GM12874 (cell line): ENCODE results near the gene C11orf24.

Experiments
- TF ChIP-seq, protein P1 (sequence below): IDR thresholded peaks from 2 replicates; pipeline ENCODE4 v1.5.1; 2011; ENCODE audit warnings: low read depth, mild to moderate bottlenecking, control low read depth, low read length, moderate library complexity; ENCODE audit not compliant: insufficient read depth

Gene C11orf24

DNA sequence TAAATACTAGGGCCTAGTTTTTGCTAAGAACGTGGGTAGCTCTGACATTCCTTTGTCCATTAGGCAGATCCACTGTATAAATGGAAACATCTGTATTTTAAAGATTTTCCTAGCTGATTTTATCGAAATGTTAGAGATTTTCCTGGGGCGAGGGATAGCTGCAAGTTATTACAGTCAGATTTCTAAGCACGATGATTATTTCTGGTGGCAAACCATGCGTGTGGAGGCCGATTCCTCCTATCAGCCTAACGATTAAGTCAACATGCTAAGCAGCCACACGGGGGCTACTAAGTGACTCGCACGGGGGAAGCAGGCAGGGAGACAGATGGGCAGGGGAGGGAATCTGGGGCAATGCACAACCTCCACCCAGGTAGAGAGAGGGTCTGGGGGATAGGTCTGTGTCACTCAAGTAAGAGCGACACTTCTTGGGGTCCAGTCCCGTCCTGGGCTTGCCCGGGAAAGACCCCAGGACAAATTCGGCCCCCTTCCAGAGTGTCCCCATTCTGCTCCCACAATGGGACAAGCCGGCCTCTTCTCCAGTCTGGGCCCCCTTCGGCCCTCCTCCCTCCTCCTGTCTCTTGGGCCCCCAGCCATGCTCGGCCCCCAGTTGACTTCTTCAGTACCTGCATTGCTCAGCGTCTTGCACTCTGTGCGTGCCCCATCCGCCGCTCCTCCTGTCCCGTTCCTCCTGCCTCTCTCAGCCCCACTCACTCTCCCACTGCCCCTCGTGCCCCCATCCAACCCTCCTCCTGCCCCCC is 571 bp downstream of the C11orf24 start:
- TF ChIP-seq, protein P1, sequence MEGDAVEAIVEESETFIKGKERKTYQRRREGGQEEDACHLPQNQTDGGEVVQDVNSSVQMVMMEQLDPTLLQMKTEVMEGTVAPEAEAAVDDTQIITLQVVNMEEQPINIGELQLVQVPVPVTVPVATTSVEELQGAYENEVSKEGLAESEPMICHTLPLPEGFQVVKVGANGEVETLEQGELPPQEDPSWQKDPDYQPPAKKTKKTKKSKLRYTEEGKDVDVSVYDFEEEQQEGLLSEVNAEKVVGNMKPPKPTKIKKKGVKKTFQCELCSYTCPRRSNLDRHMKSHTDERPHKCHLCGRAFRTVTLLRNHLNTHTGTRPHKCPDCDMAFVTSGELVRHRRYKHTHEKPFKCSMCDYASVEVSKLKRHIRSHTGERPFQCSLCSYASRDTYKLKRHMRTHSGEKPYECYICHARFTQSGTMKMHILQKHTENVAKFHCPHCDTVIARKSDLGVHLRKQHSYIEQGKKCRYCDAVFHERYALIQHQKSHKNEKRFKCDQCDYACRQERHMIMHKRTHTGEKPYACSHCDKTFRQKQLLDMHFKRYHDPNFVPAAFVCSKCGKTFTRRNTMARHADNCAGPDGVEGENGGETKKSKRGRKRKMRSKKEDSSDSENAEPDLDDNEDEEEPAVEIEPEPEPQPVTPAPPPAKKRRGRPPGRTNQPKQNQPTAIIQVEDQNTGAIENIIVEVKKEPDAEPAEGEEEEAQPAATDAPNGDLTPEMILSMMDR, result peak; percentile 58

- TF ChIP-seq, protein P1, result no peak
Observed at GRCh38 chr11:68270196-68271022, 1.4 kb downstream of the C11orf24 start.

DNA sequence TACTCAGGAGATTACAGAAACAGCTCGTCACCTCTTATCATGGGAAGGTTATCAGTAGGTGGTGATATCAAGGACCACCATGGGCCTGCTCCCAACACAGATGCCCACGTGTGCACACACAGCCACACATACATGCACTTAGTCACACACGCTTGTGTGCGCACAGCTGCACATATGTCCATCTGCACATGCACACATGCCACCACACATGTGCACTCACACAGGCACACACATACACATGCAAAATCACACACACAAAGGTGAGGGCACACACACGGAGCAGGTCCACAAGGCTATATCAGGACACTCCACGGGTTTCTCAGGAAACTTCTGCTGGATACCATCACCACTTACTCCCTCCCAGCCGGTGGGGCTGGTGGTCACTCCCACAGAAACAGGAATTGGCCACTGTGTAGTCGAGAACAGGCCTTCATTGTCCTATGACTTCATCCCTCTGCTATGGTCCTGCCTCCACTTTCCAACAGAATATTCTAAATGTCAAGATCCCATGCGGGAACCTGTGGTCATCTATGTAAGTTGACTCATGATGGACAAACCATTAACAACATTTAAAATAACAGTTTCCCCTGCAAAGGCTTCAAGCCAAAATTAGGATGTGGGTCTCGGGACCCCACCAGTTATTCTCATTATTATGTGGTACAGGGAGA is 2.2 kb downstream of the C11orf24 start:
- TF ChIP-seq, protein P1, result no peak

GRCh38 chr11:68267881-68268240 is 3.9 kb downstream of the C11orf24 start:
- TF ChIP-seq, protein P1, result no peak

DNA sequence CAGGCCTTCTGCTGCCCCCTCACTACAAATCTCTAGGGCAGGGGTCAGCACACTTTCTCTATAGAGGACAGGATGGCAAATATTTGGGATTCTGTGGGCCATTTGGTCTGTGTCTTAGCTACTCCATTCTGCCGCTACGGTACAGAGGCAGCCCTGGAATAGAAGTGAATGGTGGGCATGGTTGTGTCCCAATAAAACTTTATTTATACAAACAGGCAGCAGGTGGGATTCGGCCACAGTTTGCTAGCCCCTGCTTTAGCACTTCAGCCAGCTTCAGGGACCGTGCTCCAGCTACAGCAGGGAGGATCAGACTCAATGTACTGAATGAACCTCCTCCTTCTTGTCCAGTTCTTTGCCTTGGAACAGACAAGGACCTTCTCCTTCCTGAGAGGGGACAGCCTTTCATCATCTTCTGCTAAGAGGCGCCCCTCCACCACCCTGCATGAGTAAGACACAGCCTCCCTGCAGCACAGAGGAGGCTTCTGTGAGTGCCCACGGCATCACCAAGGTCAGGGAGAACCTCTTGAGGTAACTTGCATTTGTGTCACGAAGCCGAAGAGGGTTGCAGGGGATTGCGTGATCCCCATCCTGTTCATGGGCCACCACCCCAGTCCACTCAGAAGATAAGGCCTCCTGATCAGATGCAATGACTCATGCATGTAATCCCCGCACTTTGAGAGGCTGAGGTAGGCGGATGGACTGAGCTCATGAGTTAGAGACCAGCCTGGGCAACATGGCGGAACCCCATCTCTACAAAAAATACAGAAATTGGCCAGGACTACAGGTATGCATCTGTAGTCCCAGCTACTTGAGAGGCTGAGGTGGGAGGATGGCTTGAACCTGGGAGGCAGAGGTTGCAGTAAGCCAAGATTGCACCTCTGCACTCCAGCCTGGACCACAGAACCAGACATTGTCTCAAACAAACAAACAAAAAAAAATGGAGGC is 4.6 kb downstream of the C11orf24 start:
- TF ChIP-seq, protein P1, result no peak

DNA sequence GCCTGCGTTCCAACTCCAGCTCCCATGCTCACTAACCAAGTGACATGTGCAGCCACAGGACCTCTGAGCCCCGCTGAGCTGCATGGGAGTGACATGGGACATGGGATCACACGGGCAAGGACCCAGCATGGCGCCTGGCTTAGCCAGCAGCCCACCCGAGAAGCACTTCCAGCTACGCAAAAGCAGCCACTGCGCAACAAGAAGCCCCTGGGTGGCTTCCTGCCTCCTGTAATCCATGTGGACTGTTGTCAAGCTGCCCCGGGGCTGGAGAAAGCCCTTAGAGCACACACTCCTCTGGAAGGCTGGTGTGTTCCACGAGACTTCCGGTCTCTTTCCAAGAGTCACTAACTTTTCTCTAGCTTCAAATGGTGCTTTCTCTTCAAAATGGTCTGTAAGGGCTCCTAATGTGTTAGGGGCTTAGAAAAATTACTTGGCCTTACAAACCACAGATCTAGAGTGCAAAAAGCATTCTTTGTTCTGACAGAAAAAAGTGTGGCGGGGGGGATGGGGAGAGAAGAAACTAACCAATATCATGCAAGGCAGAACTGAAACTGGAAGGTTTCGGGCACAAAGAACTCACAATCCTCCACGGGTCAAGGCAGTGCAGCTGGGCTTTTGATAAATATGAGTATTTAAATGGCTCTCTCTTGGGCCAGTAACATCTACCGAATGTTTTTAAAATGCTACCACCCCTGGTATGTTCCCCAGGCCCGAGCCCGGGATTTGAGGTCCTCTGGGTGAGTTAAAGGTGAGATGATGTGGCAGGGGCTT is 5.5 kb downstream of the C11orf24 start:
- TF ChIP-seq, protein P1, result no peak
